ENCODE data around the gene FHOD1. TPM values are rescaled to one million over a fixed set of nuclear protein-coding genes. Genes with fewer than 3 reads are reported as not detected.

Gene FHOD1
- total and polyA plus RNA-seq, 10 of the 15 experiments (the other 5 are each of a cell fraction or from before 2014, with no cell fraction given) = 8.9 to 65.7 (median 18.1) TPM

DNA sequence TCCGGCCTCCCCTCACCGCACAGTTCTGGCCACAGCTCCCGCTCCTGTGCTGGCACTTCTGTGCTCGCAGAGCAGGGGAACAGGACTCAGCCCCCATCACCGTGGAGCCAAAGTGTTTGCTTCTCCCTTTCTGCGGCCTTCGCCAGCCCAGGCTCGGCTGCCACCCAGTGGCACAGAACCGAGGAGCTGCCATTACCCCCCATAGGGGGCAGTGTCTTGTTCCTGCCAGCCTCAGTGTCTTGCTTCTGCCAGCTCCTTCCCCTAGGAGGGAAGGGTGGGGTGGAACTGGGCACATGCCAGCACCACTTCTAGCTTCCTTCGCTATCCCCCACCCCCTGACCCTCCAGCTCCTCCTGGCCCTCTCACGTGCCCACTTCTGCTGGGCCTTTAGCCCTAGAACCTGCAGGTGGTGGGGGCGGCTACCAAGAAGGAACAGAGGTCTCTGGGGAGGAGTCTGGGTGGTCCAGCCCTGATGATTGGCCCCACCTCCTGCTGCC, 49.0 kb downstream of the FHOD1 start:
- Histone ChIP-seq H3K4me3 (no peak overlapping the region), H3K9ac (ENCODE audit: control insufficient read depth, insufficient read depth, low read length) (no peak overlapping the region), H3K27me3 (replicated peaks in 1 of 2; ENCODE audit: control insufficient read depth in 2 of 2, insufficient read depth in 2 of 2, low read length in 1 of 2) (no peaks in the 10 kb centered on the region), H4K20me1 (ENCODE audit: control insufficient read depth, insufficient read depth) (peaks cover 7% of the 10 kb centered on the region), H3K4me1 (ENCODE audit: control insufficient read depth, insufficient read depth, low read length) (peaks cover 4% of the 10 kb centered on the region; the same call in 1 of the 2 replicates), H3K79me2 (ENCODE audit: control insufficient read depth, insufficient read depth, low read length) (peaks cover 10% of the 10 kb centered on the region), H3K27ac (ENCODE audit: control insufficient read depth, insufficient read depth) (no peak overlapping the region), H3K9me3 (replicated peaks; ENCODE audit: control insufficient read depth, insufficient read depth, low read length) (no peaks in the 10 kb centered on the region), H3K4me2 (ENCODE audit: control insufficient read depth, insufficient read depth) (no peak overlapping the region), H3K36me3 (ENCODE audit: control insufficient read depth in 2 of 2, insufficient read depth in 2 of 2, low read length in 1 of 2) (peaks cover 22 to 52% of the 10 kb centered on the region in 2 experiments), H2AFZ (ENCODE audit: control insufficient read depth, low read depth, low read length) (no peak overlapping the region)
- no peak for TF ChIP-seq SIX5 (IDR thresholded peaks at IDR 0.05; ENCODE audit: low read depth, low read length, severe bottlenecking)
- peak; percentile 52; the same call in 1 of the 2 replicates for TF ChIP-seq POLR2A (IDR thresholded peaks at IDR 0.05; ENCODE audit: low read depth, low read length)
- peak; percentile 39 to 64 (median 59); a peak in 5 of 6 replicates for TF ChIP-seq CTCF (IDR thresholded peaks at IDR 0.05 in 2 of 3, conservative IDR thresholded peaks at IDR 0.05 in 1 of 3; ENCODE audit: control insufficient read depth in 2 of 3, extremely low read depth in 1 of 3, insufficient read depth in 1 of 3, low read depth in 3 of 3, low read length in 3 of 3)
- TF ChIP-seq SIN3A (IDR thresholded peaks at IDR 0.05; ENCODE audit: low read depth, low read length) = no peak
- TF ChIP-seq BHLHE40 (IDR thresholded peaks at IDR 0.05; ENCODE audit: borderline replicate concordance in 1 of 2, low read depth in 2 of 2, low read length in 1 of 2) = peak in 1 of 2 experiments; percentile 28; a peak in 2 of 4 replicates
- no peak for TF ChIP-seq MEF2A (IDR thresholded peaks at IDR 0.05; ENCODE audit: insufficient read depth, low read depth, low read length)
- POLR2A ChIA-PET = interaction anchor here (1.0 kb wide), 1 partner anchor 8 kb away, joined by 3 read pairs; no protein-coding TSS in a partner anchor
- no TSS peak for BruUV-seq (replicated peaks)
- intact Hi-C loops (cut with micrococcal nuclease; ENCODE audit: unreplicated experiment) = no loop called here
- no peak for DNase-seq (ENCODE audit: low read depth, low spot score)
- no peak for FAIRE-seq
- SMC1A ChIA-PET (ENCODE audit: uncharacterized antibody, unreplicated experiment) = interaction anchor here (1.2 kb wide), 2 partner anchors 16 to 28 kb away, joined by 3 to 4 read pairs; partner anchors contain the start of gene TMEM208
- 81% methylated on average over 12 of the region's 12 CpGs for WGBS (ENCODE audit: insufficient coverage, insufficient replicate concordance, low lambda C conversion rate, missing lambda C conversion rate)
- RAD21 ChIA-PET (ENCODE audit: unreplicated experiment) = interaction anchor here (1.1 to 1.3 kb wide), 2 partner anchors 29 to 48 kb away, joined by 3 read pairs; partner anchors contain the start of gene FHOD1
- CTCF ChIA-PET = interaction anchor here (0.7 to 2.0 kb wide), 14 partner anchors 9 to 245 kb away, joined by 3 to 13 read pairs (median 4); partner anchors contain the start of genes FHOD1 and TMEM208
- peak; percentile 81 for ATAC-seq
- in situ Hi-C loops (cut with MboI) = no loop called here

All from GM12878 (cell line).